ENCODE data around the gene KAT6B. TPM values are rescaled to one million over a fixed set of nuclear protein-coding genes. Genes with fewer than 3 reads are reported as not detected.

Gene KAT6B
- total RNA-seq, 4 donors from 2014 or later, result 45.4 to 94.9 (median 62.9) TPM

- H3K4me3 ChIP-seq, result no peak overlapping the region
- H3K4me1 ChIP-seq, result no peaks in the 10 kb centered on the region
- H3K27me3 ChIP-seq, result no peaks in the 10 kb centered on the region
- no peak for TF ChIP-seq CTCF (IDR thresholded peaks at IDR 0.05)
- TF ChIP-seq POLR2A (IDR thresholded peaks at IDR 0.05), result no peak
- no peak for DNase-seq
- H3K36me3 ChIP-seq, result no peaks in the 10 kb centered on the region
- no peaks in the 10 kb centered on the region for H3K9me3 ChIP-seq
- no peak overlapping the region for H3K27ac ChIP-seq
Measured at GRCh38 chr10:74956555-74957111, 130.2 kb downstream of the KAT6B start.

DNA sequence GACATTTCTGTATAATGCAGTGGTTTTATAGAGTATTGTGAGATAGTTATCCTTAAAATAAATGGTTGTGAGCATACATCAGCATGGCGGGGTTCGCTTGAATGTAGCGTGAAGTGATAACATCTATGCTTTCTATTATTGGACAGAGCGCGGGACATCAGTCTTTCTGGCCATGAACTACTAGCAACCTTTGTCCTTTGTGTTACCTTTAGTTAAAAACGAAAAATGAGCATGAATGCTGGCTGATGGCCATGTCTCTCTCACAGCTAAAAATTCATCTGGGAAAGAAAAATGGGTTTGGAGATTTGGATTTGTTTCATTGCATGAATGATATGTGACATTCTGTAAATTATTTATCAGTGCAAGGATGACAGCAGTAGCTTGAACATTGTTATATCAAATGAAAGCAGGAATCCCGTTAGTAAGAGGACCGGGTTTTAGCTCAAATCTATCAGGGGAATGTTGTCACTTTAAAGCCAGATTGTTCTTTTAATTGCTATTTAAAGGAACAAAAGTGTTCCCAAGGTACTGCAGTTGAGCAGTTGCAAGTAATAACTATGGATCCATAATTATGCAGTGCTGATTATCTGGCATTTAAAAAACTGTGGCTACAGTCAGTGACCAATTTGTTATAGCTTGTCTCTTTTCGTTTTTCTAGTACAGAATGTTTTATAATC, 131.0 kb downstream of the KAT6B start:
- Histone ChIP-seq H3K27ac (no peak overlapping the region), H3K9me3 (no peaks in the 10 kb centered on the region), H3K36me3 (no peaks in the 10 kb centered on the region), H3K4me1 (no peaks in the 10 kb centered on the region), H3K4me3 (no peak overlapping the region), H3K27me3 (no peaks in the 10 kb centered on the region)
- TF ChIP-seq CTCF (IDR thresholded peaks at IDR 0.05) (no peak), POLR2A (IDR thresholded peaks at IDR 0.05) (no peak)
- no peak for DNase-seq

- DNase-seq, result no peak
- no peak overlapping the region for H3K27ac ChIP-seq
- no peak overlapping the region for H3K4me3 ChIP-seq
- TF ChIP-seq CTCF (IDR thresholded peaks at IDR 0.05) (no peak), POLR2A (IDR thresholded peaks at IDR 0.05) (no peak)
- no peaks in the 10 kb centered on the region for H3K36me3 ChIP-seq
- H3K4me1 ChIP-seq, result no peaks in the 10 kb centered on the region
- H3K27me3 ChIP-seq, result no peaks in the 10 kb centered on the region
- H3K9me3 ChIP-seq, result no peaks in the 10 kb centered on the region
Measured at GRCh38 chr10:74958316-74958715, 131.9 kb downstream of the KAT6B start.

DNA sequence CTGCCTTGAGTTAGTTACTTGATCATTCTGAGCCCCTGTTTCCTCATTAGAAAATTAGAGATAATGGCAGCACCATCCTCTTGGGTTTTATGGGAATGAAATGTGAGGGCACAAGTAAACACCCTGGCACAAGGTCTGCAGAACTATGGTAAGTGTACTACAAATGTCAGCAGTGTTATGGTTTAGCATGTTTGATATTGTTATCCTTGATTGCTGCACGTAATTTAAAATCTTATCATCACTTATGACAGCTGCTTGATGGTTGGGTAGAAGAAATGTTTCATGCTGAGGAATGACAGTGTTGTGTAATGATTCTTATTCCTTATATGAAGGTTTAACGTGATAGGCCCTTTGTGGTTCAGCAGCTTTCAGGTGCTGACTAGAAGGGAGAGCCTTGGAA, 134.3 kb downstream of the KAT6B start:
- no peaks in the 10 kb centered on the region for H3K9me3 ChIP-seq
- H3K36me3 ChIP-seq, result no peaks in the 10 kb centered on the region
- no peak overlapping the region for H3K27ac ChIP-seq
- no peak for DNase-seq
- no peak for TF ChIP-seq CTCF (IDR thresholded peaks at IDR 0.05)
- no peak for TF ChIP-seq POLR2A (IDR thresholded peaks at IDR 0.05)
- no peak overlapping the region for H3K4me3 ChIP-seq
- H3K4me1 ChIP-seq, result no peaks in the 10 kb centered on the region
- H3K27me3 ChIP-seq, result no peaks in the 10 kb centered on the region

- Histone ChIP-seq H3K9me3 (no peaks in the 10 kb centered on the region), H3K4me3 (no peak overlapping the region), H3K27ac (no peak overlapping the region), H3K36me3 (no peaks in the 10 kb centered on the region), H3K4me1 (no peaks in the 10 kb centered on the region), H3K27me3 (no peaks in the 10 kb centered on the region)
- TF ChIP-seq POLR2A (IDR thresholded peaks at IDR 0.05) (no peak), CTCF (IDR thresholded peaks at IDR 0.05) (no peak)
- DNase-seq, result no peak
Measured at GRCh38 chr10:74962517-74962916, 136.1 kb downstream of the KAT6B start.
